Thyroid gland (tissue), 4 donors: Measurements from ENCODE around the gene MLLT1. TPM values are rescaled to one million over a fixed set of nuclear protein-coding genes. Genes with fewer than 3 reads are reported as not detected.

Experiments used
- DNase-seq, 2 donors: peaks; one replicate each; pipeline ENCODE4 v3.0.0-alpha.2; 2019
- H3K27ac ChIP-seq, 3 donors: fragments of 200-600 bp; sonication (generic); 1 replicate in 2 of 3; 2 replicates in 1 of 3; pipeline ENCODE4 v1.5.1; 2016 to 2019; ENCODE audit warnings: mild to moderate bottlenecking in 1 of 3, moderate library complexity in 1 of 3
- H3K27me3 ChIP-seq: fragments of 200-600 bp; sonication (generic); one replicate; pipeline ENCODE4 v1.5.1; 2019
- H3K36me3 ChIP-seq, 2 donors: fragments of 200-600 bp; sonication (generic); one replicate each; pipeline ENCODE4 v1.5.1; 2016 to 2019
- H3K4me1 ChIP-seq, 2 donors: fragments of 200-600 bp; sonication (generic); one replicate each; pipeline ENCODE4 v1.5.1; 2017 to 2019
- H3K4me3 ChIP-seq, 3 donors: fragments of 200-600 bp; sonication (generic); replicated peaks in 1 of 3; 1 replicate in 2 of 3; 2 replicates in 1 of 3; pipeline ENCODE4 v1.5.1; 2016; ENCODE audit warnings: mild to moderate bottlenecking in 1 of 3
- H3K9me3 ChIP-seq: fragments of 200-600 bp; sonication (generic); one replicate; pipeline ENCODE4 v1.5.1; 2017
- CTCF ChIP-seq, 6 experiments: fragments of 200-600 bp in 3 of 6; fragments of 450-650 bp in 3 of 6; sonication (generic) in 3 of 6; IDR thresholded peaks; one replicate each; pipeline ENCODE4 v1.5.1; 2016 to 2019; ENCODE audit warnings: antibody characterized with exemption in 6 of 6, mild to moderate bottlenecking in 2 of 6, inconsistent platforms in 1 of 6, moderate library complexity in 1 of 6
- POLR2A ChIP-seq, 2 donors: fragments of 450-650 bp; IDR thresholded peaks; one replicate each; pipeline ENCODE4 v1.6.1; 2017; ENCODE audit warnings: antibody characterized with exemption in 2 of 2, mild to moderate bottlenecking in 2 of 2, moderate library complexity in 1 of 2
- WGBS, 2 donors: methylation state at CpG; one replicate each; pipeline ENCODE4 v1.1.5; 2017; 5-methylcytosine and 5-hydroxymethylcytosine counted together
- intact Hi-C: fragments of 100-400 bp; cut with DNase I; formaldehyde crosslinking; loops from one replicate; pipeline ENCODE4 v1.15.1; 2023
- total RNA-seq, 4 donors: library from RNA; depleted of rRNA; stranded (reverse); fragments of >200 nt; gene quantifications; one replicate each; pipeline ENCODE4 v1.2.3, GENCODE V29; 2016

MLLT1 gene
- total RNA-seq, 4 donors from 2014 or later, result 19.2 to 35.0 (median 26.7) TPM

GRCh38 chr19:6216236-6216995, 63.4 kb downstream of the MLLT1 start:
- peaks cover 32 to 50% of the 10 kb centered on the region in 2 donors for H3K4me1 ChIP-seq
- 41 to 44% methylated on average over 11 to 18 of the region's 36 CpGs for WGBS, 2 donors
- intact Hi-C loops, result no loop called here
- no peak overlapping the region for H3K4me3 ChIP-seq
- peak in 1 of 2 donors; percentile 18 for DNase-seq
- H3K36me3 ChIP-seq, result peaks cover 12 to 15% of the 10 kb centered on the region in 2 donors
- peak overlapping the region; percentile 63 to 79 (median 70) for H3K27ac ChIP-seq
- TF ChIP-seq POLR2A (IDR thresholded peaks at IDR 0.05) (no peak), CTCF (IDR thresholded peaks at IDR 0.05) (no peak)
- no peaks in the 10 kb centered on the region for H3K27me3 ChIP-seq
- no peaks in the 10 kb centered on the region for H3K9me3 ChIP-seq

GRCh38 chr19:6215701-6216235, 64.0 kb downstream of the MLLT1 start:
- H3K4me1 ChIP-seq, result peaks cover 32 to 47% of the 10 kb centered on the region in 2 donors
- intact Hi-C loops, result no loop called here
- no peak for TF ChIP-seq CTCF (IDR thresholded peaks at IDR 0.05)
- TF ChIP-seq POLR2A (IDR thresholded peaks at IDR 0.05), result no peak
- 86 to 94% methylated on average over 3 to 7 of the region's 15 CpGs for WGBS, 2 donors
- no peaks in the 10 kb centered on the region for H3K9me3 ChIP-seq
- H3K4me3 ChIP-seq, result no peak overlapping the region
- DNase-seq, result no peak
- no peaks in the 10 kb centered on the region for H3K27me3 ChIP-seq
- H3K36me3 ChIP-seq, result peaks cover 11 to 15% of the 10 kb centered on the region in 2 donors
- peak overlapping the region; percentile 63 to 79 (median 70) for H3K27ac ChIP-seq

- Histone ChIP-seq H3K4me1 (peaks cover 32 to 41% of the 10 kb centered on the region in 2 donors), H3K27me3 (no peaks in the 10 kb centered on the region), H3K27ac (no peak overlapping the region), H3K9me3 (no peaks in the 10 kb centered on the region), H3K4me3 (no peak overlapping the region), H3K36me3 (peaks cover 11 to 15% of the 10 kb centered on the region in 2 donors)
- intact Hi-C loops, result no loop called here
- no peak for DNase-seq
- TF ChIP-seq POLR2A (IDR thresholded peaks at IDR 0.05) (no peak), CTCF (IDR thresholded peaks at IDR 0.05) (no peak)
- 86 to 97% methylated on average over 15 to 27 of the region's 41 CpGs for WGBS, 2 donors
Observed at GRCh38 chr19:6214881-6215541, 64.8 kb downstream of the MLLT1 start.

- Histone ChIP-seq H3K36me3 (peaks cover 11 to 15% of the 10 kb centered on the region in 2 donors), H3K9me3 (no peaks in the 10 kb centered on the region), H3K4me3 (no peak overlapping the region), H3K4me1 (peaks cover 28 to 30% of the 10 kb centered on the region in 2 donors), H3K27me3 (no peaks in the 10 kb centered on the region), H3K27ac (no peak overlapping the region)
- DNase-seq, result no peak
- no peak for TF ChIP-seq POLR2A (IDR thresholded peaks at IDR 0.05)
- no peak for TF ChIP-seq CTCF (IDR thresholded peaks at IDR 0.05)
- intact Hi-C loops, result no loop called here
- WGBS, 2 donors, result 84 to 88% methylated on average over 22 to 32 of the region's 32 CpGs
Observed at GRCh38 chr19:6213696-6214641, 65.8 kb downstream of the MLLT1 start.
